NB4 (cell line): Measurements from ENCODE around the gene UBD.
A peak's percentile ranks its signal among the peaks of the same experiment; 100 is the strongest.

Experiments
- DNase-seq: peaks from one replicate; pipeline ENCODE4 v3.0.0; 2010; ENCODE audit warnings: low read depth
- H3K4me3 ChIP-seq: one replicate; pipeline ENCODE4 v1.5.1; 2011; ENCODE audit warnings: mild to moderate bottlenecking, low read depth, low read length, moderate library complexity
- MYC ChIP-seq: IDR thresholded peaks from 2 replicates; pipeline ENCODE4 v1.6.1; 2011; ENCODE audit warnings: low read depth, low read length
- POLR2A ChIP-seq: IDR thresholded peaks from 2 replicates; pipeline ENCODE4 v1.6.1; 2011; ENCODE audit warnings: mild to moderate bottlenecking; ENCODE audit not compliant: insufficient read length; ENCODE audit errors: extremely low read depth
- TF ChIP-seq, protein P1 (sequence below): IDR thresholded peaks from one replicate; pipeline ENCODE4 v1.5.1; 2012; ENCODE audit warnings: low read depth, low read length
- TF ChIP-seq, protein P2 (sequence below): IDR thresholded peaks from 2 replicates; pipeline ENCODE4 v1.6.1; 2011; ENCODE audit warnings: low read depth, low read length

The UBD gene

DNA sequence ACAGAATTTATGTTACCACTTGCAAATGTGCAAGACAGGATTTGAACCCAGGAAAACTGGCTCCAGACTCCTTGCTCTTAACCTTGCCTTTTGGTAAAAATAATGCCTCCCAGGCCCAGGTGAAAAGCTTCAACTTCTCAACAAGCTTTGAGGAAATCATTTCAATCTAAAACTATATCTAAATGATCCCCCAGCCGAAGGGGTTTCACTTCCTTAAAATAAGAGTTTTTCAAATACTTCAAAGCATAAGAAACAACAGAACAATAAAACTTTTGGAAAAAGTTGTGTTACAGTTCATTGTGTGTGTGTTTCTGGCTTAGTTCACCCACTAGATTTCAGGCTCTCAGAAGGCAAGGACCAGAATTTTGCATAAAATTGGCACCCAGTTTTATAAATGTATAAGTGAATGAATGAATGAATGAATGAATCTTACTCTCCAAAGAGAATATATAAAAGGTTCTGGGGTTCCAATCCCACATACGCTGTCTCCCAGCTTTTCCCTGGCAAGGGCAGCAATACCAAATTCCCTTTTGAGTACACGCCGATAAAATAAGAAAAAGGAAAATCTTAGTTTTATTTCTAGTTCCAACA is 30.8 kb upstream of the UBD start:
- TF ChIP-seq, protein P1, sequence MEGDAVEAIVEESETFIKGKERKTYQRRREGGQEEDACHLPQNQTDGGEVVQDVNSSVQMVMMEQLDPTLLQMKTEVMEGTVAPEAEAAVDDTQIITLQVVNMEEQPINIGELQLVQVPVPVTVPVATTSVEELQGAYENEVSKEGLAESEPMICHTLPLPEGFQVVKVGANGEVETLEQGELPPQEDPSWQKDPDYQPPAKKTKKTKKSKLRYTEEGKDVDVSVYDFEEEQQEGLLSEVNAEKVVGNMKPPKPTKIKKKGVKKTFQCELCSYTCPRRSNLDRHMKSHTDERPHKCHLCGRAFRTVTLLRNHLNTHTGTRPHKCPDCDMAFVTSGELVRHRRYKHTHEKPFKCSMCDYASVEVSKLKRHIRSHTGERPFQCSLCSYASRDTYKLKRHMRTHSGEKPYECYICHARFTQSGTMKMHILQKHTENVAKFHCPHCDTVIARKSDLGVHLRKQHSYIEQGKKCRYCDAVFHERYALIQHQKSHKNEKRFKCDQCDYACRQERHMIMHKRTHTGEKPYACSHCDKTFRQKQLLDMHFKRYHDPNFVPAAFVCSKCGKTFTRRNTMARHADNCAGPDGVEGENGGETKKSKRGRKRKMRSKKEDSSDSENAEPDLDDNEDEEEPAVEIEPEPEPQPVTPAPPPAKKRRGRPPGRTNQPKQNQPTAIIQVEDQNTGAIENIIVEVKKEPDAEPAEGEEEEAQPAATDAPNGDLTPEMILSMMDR = no peak
- TF ChIP-seq MYC (no peak), POLR2A (no peak)
- TF ChIP-seq, protein P2, sequence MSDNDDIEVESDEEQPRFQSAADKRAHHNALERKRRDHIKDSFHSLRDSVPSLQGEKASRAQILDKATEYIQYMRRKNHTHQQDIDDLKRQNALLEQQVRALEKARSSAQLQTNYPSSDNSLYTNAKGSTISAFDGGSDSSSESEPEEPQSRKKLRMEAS = no peak
- no peak overlapping the region for H3K4me3 ChIP-seq
- DNase-seq = no peak

DNA sequence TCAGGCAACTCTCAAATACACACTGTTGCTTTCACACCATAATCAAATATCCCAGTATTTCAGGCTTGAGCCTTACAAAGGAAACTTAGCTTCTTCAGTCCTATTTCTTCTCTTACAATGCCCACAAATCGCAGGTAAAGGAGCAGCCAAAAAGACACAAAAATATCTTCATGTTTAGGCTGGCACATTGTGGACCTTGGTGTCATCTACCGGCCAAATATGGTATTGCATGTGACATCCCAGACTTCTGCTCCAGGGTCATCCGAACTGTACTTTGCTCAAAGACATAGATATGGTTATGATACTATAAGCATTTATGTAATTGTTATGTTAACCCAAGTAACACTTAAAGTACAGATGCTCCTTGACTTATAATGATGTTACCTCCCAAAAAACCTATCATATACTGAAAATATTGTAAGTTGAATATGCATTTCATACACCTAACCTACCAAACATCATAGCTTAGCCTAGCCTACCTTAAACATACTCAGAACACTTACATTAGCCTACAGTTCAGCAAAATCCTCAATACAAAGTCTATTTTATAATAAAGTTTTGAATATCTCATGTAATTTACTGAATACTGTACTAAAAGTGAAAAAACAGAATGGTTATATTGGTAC is 30.0 kb upstream of the UBD start:
- TF ChIP-seq POLR2A (no peak), MYC (no peak)
- TF ChIP-seq, protein P1 = peak; percentile 94
- TF ChIP-seq, protein P2 = peak; percentile 92
- peak; percentile 62 for DNase-seq
- no peak overlapping the region for H3K4me3 ChIP-seq

DNA sequence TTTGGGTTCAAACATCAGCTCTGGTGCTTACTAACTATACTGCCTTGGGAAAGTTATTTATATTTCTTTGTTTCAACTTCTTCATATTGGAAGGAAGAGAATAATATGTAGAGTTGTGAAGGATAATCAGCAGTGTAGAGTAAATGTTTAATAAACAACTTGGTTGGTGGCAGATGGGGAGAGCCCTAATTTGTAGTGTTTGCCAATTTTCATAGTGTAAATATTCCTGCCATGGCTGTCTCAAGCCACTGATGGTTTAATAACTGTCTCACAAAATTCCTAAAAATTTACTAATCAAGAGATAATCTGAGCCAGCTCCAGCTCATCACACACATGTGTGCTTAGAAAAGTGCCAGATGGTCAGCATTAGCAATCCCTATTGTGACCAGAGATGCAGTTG is 25.3 kb upstream of the UBD start, which contains the start of gene OR2H2:
Gene OR2H2, plus strand, starts transcription at position 301 of the 400 bp plus-strand sequence. CDS start 2,824 bp downstream, outside the sequence.
- TF ChIP-seq, protein P1 = no peak
- no peak for TF ChIP-seq POLR2A
- TF ChIP-seq, protein P2 = no peak
- no peak within 1 kb of the TSS for H3K4me3 ChIP-seq
- DNase-seq = no peak

DNA sequence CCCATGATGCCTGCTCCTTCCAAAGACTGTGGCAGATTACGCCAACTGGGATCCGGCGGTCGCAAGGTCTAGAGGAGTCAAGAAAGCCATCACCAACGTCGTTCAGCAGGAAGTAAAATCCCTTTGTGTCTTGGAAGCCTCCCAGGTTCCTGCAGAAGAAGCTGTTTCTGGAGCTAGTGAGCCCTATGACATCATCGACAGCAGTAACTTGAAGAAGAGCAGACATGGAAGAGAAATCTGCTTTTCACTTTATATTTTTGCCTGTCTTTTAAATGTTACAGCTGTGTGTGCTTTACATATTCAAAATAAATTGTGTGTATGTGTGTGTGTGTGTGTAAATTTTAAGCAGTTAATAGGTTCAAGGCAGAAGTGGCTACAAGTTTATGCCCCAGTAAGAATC is 18.0 kb upstream of the UBD start:
- TF ChIP-seq, protein P1 = no peak
- no peak for TF ChIP-seq MYC
- no peak for TF ChIP-seq POLR2A
- no peak for DNase-seq
- H3K4me3 ChIP-seq = no peak overlapping the region

DNA sequence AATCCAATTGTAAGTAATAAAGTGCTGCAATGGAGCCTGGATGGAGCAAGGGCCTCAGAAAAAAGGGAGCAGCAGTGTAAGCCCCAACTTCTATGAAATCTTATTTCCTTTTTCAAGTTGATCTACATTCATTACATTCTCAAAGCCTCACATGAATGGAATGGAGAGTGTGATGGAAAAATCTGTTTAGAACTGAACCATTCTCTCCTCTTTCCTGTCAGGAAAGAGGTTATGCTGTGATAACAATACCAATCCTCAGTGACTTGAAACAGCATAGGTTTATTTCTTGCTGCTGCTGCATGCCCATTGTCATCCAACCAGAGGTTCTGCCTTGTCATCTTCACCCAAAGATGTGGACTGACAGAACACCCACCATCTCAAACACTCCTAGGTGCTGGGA is 16.5 kb upstream of the UBD start:
- TF ChIP-seq, protein P2 = no peak
- TF ChIP-seq, protein P1 = no peak
- TF ChIP-seq MYC = no peak
- no peak for TF ChIP-seq POLR2A
- no peak for DNase-seq
- no peak overlapping the region for H3K4me3 ChIP-seq

DNA sequence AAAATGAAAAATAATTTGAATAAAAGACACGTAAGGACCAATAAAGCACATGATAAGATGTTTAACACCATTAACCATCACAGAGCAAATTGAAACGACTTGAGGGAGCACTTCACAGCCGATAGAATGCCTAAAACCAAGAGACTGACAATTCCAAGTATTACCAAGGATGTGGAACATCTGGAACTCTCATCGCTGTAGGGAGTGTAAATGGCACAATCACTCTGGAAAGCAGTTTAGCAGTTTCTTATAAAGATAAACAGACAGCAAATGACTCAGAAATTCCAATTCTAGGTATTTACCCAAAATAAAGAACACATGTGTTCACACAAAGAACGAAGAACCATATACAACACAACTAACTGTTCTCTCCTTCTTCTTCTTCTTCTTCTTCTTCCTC is 8.5 kb upstream of the UBD start:
- TF ChIP-seq MYC = no peak
- TF ChIP-seq, protein P1 = no peak
- TF ChIP-seq, protein P2 = no peak
- no peak for TF ChIP-seq POLR2A
- H3K4me3 ChIP-seq = no peak overlapping the region
- DNase-seq = no peak
